H1 (cell line): Measurements from ENCODE around the gene HOXD11. TPM values are rescaled to one million over a fixed set of nuclear protein-coding genes. Genes with fewer than 3 reads are reported as not detected.

ENCODE experiments used
- CTCF ChIA-PET: fragments of 300-600 bp; sonication (Branson Sonifier 250); formaldehyde crosslinking; loops from one replicate; lab custom pipeline; 2021; ENCODE audit not compliant: partially characterized antibody; lab: Charles Lee
- POLR2A ChIA-PET: fragments of 300-600 bp; sonication (Branson Sonifier 250); formaldehyde crosslinking; loops from one replicate; lab custom pipeline; 2021; ENCODE audit warnings: inconsistent platforms; ENCODE audit not compliant: partially characterized antibody; lab: Charles Lee
- DNase-seq, 2 experiments: peaks; one replicate each; pipeline versions ENCODE4 v3.0.0 to v3.0.0-alpha.2; 2010 to 2022; ENCODE audit warnings: low spot score in 2 of 2, low read depth in 1 of 2, mixed read lengths in 1 of 2
- FAIRE-seq: peaks from 2 replicates; lab custom pipeline; 2011; peaks lifted over from hg19 to GRCh38; lab: Jason Lieb, UNC
- H2AFZ ChIP-seq: 2 replicates; pipeline ENCODE4 v1.8.1; 2012; ENCODE audit warnings: low read length, inconsistent platforms
- H2AK5ac ChIP-seq: 2 replicates; pipeline ENCODE4 v1.6.1; 2013; ENCODE audit warnings: low read depth, low read length
- H2BK120ac ChIP-seq: replicated peaks from 2 replicates; pipeline ENCODE3; 2013; ENCODE audit warnings: low read depth, low read length, inconsistent platforms
- H2BK12ac ChIP-seq: 2 replicates; pipeline ENCODE4 v1.6.1; 2013; ENCODE audit warnings: low read depth, low read length
- H2BK15ac ChIP-seq: 2 replicates; pipeline ENCODE4 v1.6.1; 2013; ENCODE audit warnings: low read length
- H2BK20ac ChIP-seq: 2 replicates; pipeline ENCODE4 v1.6.1; 2013; ENCODE audit warnings: low read length
- H2BK5ac ChIP-seq: 2 replicates; pipeline ENCODE4 v1.6.1; 2013; ENCODE audit warnings: low read depth, low read length
- H3K14ac ChIP-seq: 2 replicates; pipeline ENCODE4 v1.6.1; 2013; ENCODE audit warnings: inconsistent platforms; ENCODE audit not compliant: insufficient read length
- H3K18ac ChIP-seq: 2 replicates; pipeline ENCODE4 v1.6.1; 2013; ENCODE audit warnings: low read length; ENCODE audit errors: extremely low read depth
- H3K23ac ChIP-seq: 2 replicates; pipeline ENCODE4 v1.6.1; 2013; ENCODE audit warnings: inconsistent platforms; ENCODE audit not compliant: insufficient read length
- H3K23me2 ChIP-seq: 2 replicates; pipeline ENCODE4 v1.6.1; 2013; ENCODE audit warnings: low read depth, low read length
- H3K27ac ChIP-seq: 2 replicates; pipeline ENCODE4 v1.6.1; 2011; ENCODE audit warnings: low read depth, low read length, inconsistent platforms
- H3K27me3 ChIP-seq, 4 experiments: replicated peaks in 1 of 4; 1 replicate in 1 of 4; 2 replicates in 3 of 4; pipeline versions ENCODE4 v1.6.1 to v1.8.1; 2011 to 2013; ENCODE audit warnings: low read length in 3 of 4, mild to moderate bottlenecking in 3 of 4, inconsistent platforms in 2 of 4, mixed read lengths in 2 of 4, moderate library complexity in 1 of 4; ENCODE audit not compliant: control insufficient read depth in 3 of 4, insufficient read depth in 3 of 4; ENCODE audit errors: extremely low read depth in 1 of 4
- H3K36me3 ChIP-seq, 4 experiments: 2 replicates each; pipeline versions ENCODE4 v1.6.1 to v1.8.1; 2011 to 2013; ENCODE audit warnings: mild to moderate bottlenecking in 4 of 4, low read length in 3 of 4, moderate library complexity in 2 of 4, control low read depth in 1 of 4, inconsistent platforms in 1 of 4; ENCODE audit not compliant: insufficient read depth in 4 of 4, control insufficient read depth in 2 of 4
- H3K4ac ChIP-seq: replicated peaks from 2 replicates; pipeline ENCODE3; 2013; ENCODE audit warnings: low read length, low read depth, mixed read lengths, inconsistent platforms; ENCODE audit not compliant: insufficient read length
- H3K4me1 ChIP-seq, 4 experiments: replicated peaks in 1 of 4; 1 replicate in 1 of 4; 2 replicates in 3 of 4; pipeline versions ENCODE4 v1.6.1 to v1.8.1; 2011 to 2013; ENCODE audit warnings: low read length in 3 of 4, inconsistent platforms in 2 of 4, mixed read lengths in 1 of 4; ENCODE audit not compliant: insufficient read depth in 4 of 4, control insufficient read depth in 3 of 4
- H3K4me2 ChIP-seq, 2 experiments: 2 replicates each; pipeline versions ENCODE4 v1.6.1 to v1.8.1; 2011 to 2013; ENCODE audit warnings: low read depth in 2 of 2, low read length in 2 of 2, control low read depth in 1 of 2, inconsistent platforms in 1 of 2, mild to moderate bottlenecking in 1 of 2; ENCODE audit not compliant: insufficient read depth in 1 of 2
- H3K4me3 ChIP-seq, 4 experiments: fragments of 200-600, 300-600 bp in 1 of 4; sonication (generic), shearing (Covaris generic), sonication (Bioruptor Twin) in 1 of 4; 2 replicates each; pipeline versions ENCODE4 v1.5.1 to v1.8.1; 2011 to 2016; ENCODE audit warnings: low read length in 4 of 4, low read depth in 3 of 4, control low read depth in 2 of 4, inconsistent platforms in 2 of 4, mild to moderate bottlenecking in 2 of 4, mixed read lengths in 1 of 4, moderate library complexity in 1 of 4; ENCODE audit not compliant: insufficient read depth in 2 of 4; ENCODE audit errors: extremely low read depth in 1 of 4
- H3K56ac ChIP-seq: replicated peaks from 2 replicates; pipeline ENCODE3; 2013; ENCODE audit warnings: low read depth, mild to moderate bottlenecking, mixed read lengths, low read length, inconsistent platforms; ENCODE audit not compliant: insufficient read length
- H3K79me1 ChIP-seq: 2 replicates; pipeline ENCODE4 v1.6.1; 2013; ENCODE audit warnings: low read depth, low read length, control low read depth
- H3K79me2 ChIP-seq, 2 experiments: 2 replicates each; pipeline versions ENCODE4 v1.6.1 to v1.8.1; 2012 to 2013; ENCODE audit warnings: low read length in 2 of 2, mild to moderate bottlenecking in 2 of 2, inconsistent platforms in 1 of 2; ENCODE audit not compliant: insufficient read depth in 2 of 2, control insufficient read depth in 1 of 2
- H3K9ac ChIP-seq, 4 experiments: replicated peaks in 1 of 4; 1 replicate in 1 of 4; 2 replicates in 3 of 4; pipeline versions ENCODE4 v1.6.1 to v1.8.1; 2011 to 2013; ENCODE audit warnings: low read depth in 3 of 4, low read length in 3 of 4, control low read depth in 2 of 4, mild to moderate bottlenecking in 2 of 4, moderate library complexity in 2 of 4, inconsistent platforms in 1 of 4; ENCODE audit errors: extremely low read depth in 1 of 4
- H3K9me3 ChIP-seq, 2 experiments: 2 replicates each; pipeline versions ENCODE4 v1.6.1 to v1.8.1; 2012 to 2013; ENCODE audit warnings: mild to moderate bottlenecking in 2 of 2, moderate library complexity in 2 of 2, control low read depth in 1 of 2, inconsistent platforms in 1 of 2, low read depth in 1 of 2, low read length in 1 of 2, mixed read lengths in 1 of 2; ENCODE audit not compliant: insufficient read depth in 2 of 2
- H4K20me1 ChIP-seq, 2 experiments: replicated peaks in 1 of 2; 2 replicates each; pipeline versions ENCODE3 to v1.8.1; 2011 to 2013; ENCODE audit warnings: inconsistent platforms in 2 of 2, low read length in 2 of 2, mild to moderate bottlenecking in 1 of 2; ENCODE audit not compliant: insufficient read depth in 2 of 2, control insufficient read depth in 1 of 2
- H4K5ac ChIP-seq: 2 replicates; pipeline ENCODE4 v1.6.1; 2013; ENCODE audit warnings: low read length, low read depth, mixed read lengths, inconsistent platforms; ENCODE audit not compliant: insufficient read length
- H4K8ac ChIP-seq: 2 replicates; pipeline ENCODE4 v1.8.0; 2013; ENCODE audit warnings: mild to moderate bottlenecking, moderate library complexity, low read length, inconsistent platforms; ENCODE audit not compliant: insufficient read depth; ENCODE audit errors: extremely low read depth
- H4K91ac ChIP-seq: replicated peaks from 2 replicates; pipeline ENCODE3; 2013; ENCODE audit warnings: low read length, mixed read lengths, inconsistent platforms; ENCODE audit not compliant: insufficient read length
- BCL11A ChIP-seq, 2 experiments: IDR thresholded peaks; one replicate each; pipeline ENCODE4 v1.6.1; 2011; ENCODE audit warnings: low read depth in 2 of 2, low read length in 2 of 2, mild to moderate bottlenecking in 2 of 2
- CEBPB ChIP-seq: IDR thresholded peaks from 2 replicates; pipeline ENCODE4 v1.6.1; 2012; ENCODE audit warnings: low read depth, low read length
- CHD1 ChIP-seq: IDR thresholded peaks from 2 replicates; pipeline ENCODE4 v1.6.1; 2012; ENCODE audit warnings: low read depth, low read length, improper control_type of control experiment
- EP300 ChIP-seq, 2 experiments: IDR thresholded peaks; 1 replicate in 1 of 2; 2 replicates in 1 of 2; pipeline ENCODE4 v1.6.1; 2011 to 2012; ENCODE audit warnings: low read depth in 2 of 2, low read length in 2 of 2, mild to moderate bottlenecking in 2 of 2, borderline replicate concordance in 1 of 2, inconsistent platforms in 1 of 2, moderate library complexity in 1 of 2
- EZH2 ChIP-seq: fragments of 200-600 bp; sonication (generic); IDR thresholded peaks from 2 replicates; pipeline ENCODE4 v1.7.1; 2012; ENCODE audit warnings: low read depth, mild to moderate bottlenecking, moderate library complexity, low read length, inconsistent platforms; ENCODE audit not compliant: severe bottlenecking
- GTF2F1 ChIP-seq: IDR thresholded peaks from 2 replicates; pipeline ENCODE4 v1.6.1; 2012; ENCODE audit warnings: low read depth, low read length, improper control_type of control experiment, borderline replicate concordance
- KDM4A ChIP-seq: IDR thresholded peaks from one replicate; pipeline ENCODE4 v1.7.1; 2012; ENCODE audit warnings: low read depth, mild to moderate bottlenecking, moderate library complexity, low read length, inconsistent platforms; ENCODE audit not compliant: severe bottlenecking
- MAX ChIP-seq: IDR thresholded peaks from 2 replicates; pipeline ENCODE4 v1.6.1; 2012; ENCODE audit warnings: inconsistent platforms
- NRF1 ChIP-seq: IDR thresholded peaks from 2 replicates; pipeline ENCODE4 v1.6.1; 2011; ENCODE audit warnings: mild to moderate bottlenecking, low read depth, low read length, improper control_type of control experiment
- RNF2 ChIP-seq: fragments of 200-900, 300-1000 bp; sonication (generic); IDR thresholded peaks from 2 replicates; pipeline ENCODE4 v1.7.1; 2016; ENCODE audit warnings: borderline replicate concordance, low read depth, mild to moderate bottlenecking, antibody characterized with exemption, low read length; ENCODE audit not compliant: poor library complexity, severe bottlenecking; ENCODE audit errors: missing control alignments
- WGBS, 2 experiments: shearing (Covaris generic) in 1 of 2; methylation state at CpG; one replicate each; pipeline versions ENCODE4 v1.1.6 to v1.1.7; 2013 to 2015; ENCODE audit warnings: low lambda C conversion rate in 2 of 2, mixed read lengths in 2 of 2, inconsistent platforms in 1 of 2, low coverage in 1 of 2, missing lambda C conversion rate in 1 of 2; ENCODE audit not compliant: insufficient replicate concordance in 2 of 2, insufficient coverage in 1 of 2, insufficient read length in 1 of 2; ENCODE audit errors: extremely low coverage in 1 of 2, missing lambda C conversion rate in 1 of 2; 5-methylcytosine and 5-hydroxymethylcytosine counted together
- polyA plus RNA-seq, 7 experiments: library from polyadenylated mRNA; depleted of rRNA in 3 of 7; stranded (reverse) in 5 of 7; unstranded in 2 of 7; fragments of >200 nt in 5 of 7; fragments of 200-250 nt in 2 of 7; gene quantifications; 1 replicate in 5 of 7; 2 replicates in 1 of 7; 4 replicates in 1 of 7; pipeline versions ENCODE4 v1.2.1 to v1.2.3, GENCODE V29; 2011 to 2013; ENCODE audit warnings: missing spikeins in 2 of 7, mixed read lengths in 2 of 7
- total RNA-seq: library from RNA; stranded (reverse); fragmentation: NEBNext Ultra II Directional; extraction: Animal tissue kit (Norgen Biotek cat#: 25700); gene quantifications from 2 replicates; pipeline ENCODE4 v1.2.1, GENCODE V29; 2021

Gene HOXD11
- total and polyA plus RNA-seq, 2 of the 8 experiments (the other 6 are each of a cell fraction or from before 2014, with no cell fraction given), result not detected

- no peak overlapping the region for H3K23ac ChIP-seq
- H2AK5ac ChIP-seq, result no peak overlapping the region
- H3K27ac ChIP-seq, result no peak overlapping the region
- no peak overlapping the region for H2AFZ ChIP-seq
- H3K4ac ChIP-seq, result no peak overlapping the region
- H4K20me1 ChIP-seq, result peaks cover 7 to 16% of the 10 kb centered on the region in 2 experiments
- CTCF ChIA-PET, result interaction anchor here (0.9 kb wide), 1 partner anchor 697 kb away, joined by 3 read pairs; no protein-coding TSS in a partner anchor
- FAIRE-seq, result no peak
- H2BK20ac ChIP-seq, result no peak overlapping the region
- no peaks in the 10 kb centered on the region for H3K79me2 ChIP-seq
- H3K18ac ChIP-seq, result no peak overlapping the region
- H4K5ac ChIP-seq, result no peak overlapping the region
- WGBS, 2 experiments, result 9% methylated on average over 38 of the region's 38 CpGs; no CpG with 5 or more reads in 1 of the 2 experiments
- H2BK12ac ChIP-seq, result 0 out of 2 replicates have a peak overlapping the region, but pooled peaks have one; percentile 19
- H3K27me3 ChIP-seq, result peaks cover 77 to 88% (median 81%) of the 10 kb centered on the region in 4 experiments
- H2BK5ac ChIP-seq, result no peak overlapping the region
- no peaks in the 10 kb centered on the region for H3K79me1 ChIP-seq
- H3K4me2 ChIP-seq, result peak overlapping the region; percentile 53 to 75
- H4K91ac ChIP-seq, result no peak overlapping the region
- H3K56ac ChIP-seq, result no peak overlapping the region
- H3K14ac ChIP-seq, result no peak overlapping the region
- POLR2A ChIA-PET, result no interaction called here
- peak in 1 of 2 experiments; percentile 58 for DNase-seq
- peak overlapping the region in 2 of 4 experiments; percentile 14 to 54; a peak in 3 of 8 replicates for H3K4me3 ChIP-seq
- no peaks in the 10 kb centered on the region; the same call in 1 of the 2 replicates for H3K23me2 ChIP-seq
- no peak overlapping the region for H3K9ac ChIP-seq
- peaks cover 0 to 4% (median 0%) of the 10 kb centered on the region in 4 experiments; a peak in 1 of 8 replicates for H3K36me3 ChIP-seq
- H2BK15ac ChIP-seq, result peak overlapping the region; percentile 29; the same call in 1 of the 2 replicates
- no peak overlapping the region for H4K8ac ChIP-seq
- no peaks in the 10 kb centered on the region for H3K9me3 ChIP-seq
- H2BK120ac ChIP-seq, result no peak overlapping the region
- H3K4me1 ChIP-seq, result peaks cover 0 to 20% (median 11%) of the 10 kb centered on the region in 4 experiments; a peak in 4 of 7 replicates
- no peak for TF ChIP-seq GTF2F1
- no peak for TF ChIP-seq NRF1
- TF ChIP-seq RNF2, result peak; percentile 18
- TF ChIP-seq EP300 (IDR thresholded peaks at IDR 0.05; ENCODE audit: borderline replicate concordance in 1 of 2, low read depth in 2 of 2, low read length in 2 of 2), result no peak
- TF ChIP-seq CHD1, result no peak
- no peak for TF ChIP-seq BCL11A (IDR thresholded peaks at IDR 0.05; ENCODE audit: low read depth in 2 of 2, low read length in 2 of 2)
- no peak for TF ChIP-seq CEBPB
- TF ChIP-seq KDM4A, result no peak
- TF ChIP-seq MAX, result no peak
- peak; percentile 94 for TF ChIP-seq EZH2
Measured at GRCh38 chr2:176067589-176068418, 39.3 kb upstream of the HOXD11 start.
